Brain microvascular endothelial cell (primary cell): ENCODE results near the gene DYNC2H1.
"Not testable (repeated sequence)": the region's sequence is repeated elsewhere in the genome, so short reads cannot be mapped to it uniquely, and the experiment has no call there.

Source experiments
- DNase-seq: peaks from one replicate; pipeline ENCODE4 v3.0.0-alpha.2; 2020
- H3K27ac ChIP-seq: fragments of 250-450 bp; sonication (Bioruptor Pico); 2 replicates; pipeline ENCODE4 v1.5.1; 2020; ENCODE audit warnings: mild to moderate bottlenecking, moderate library complexity
- H3K27me3 ChIP-seq: fragments of 250-450 bp; sonication (Bioruptor Pico); replicated peaks from 2 replicates; pipeline ENCODE4 v1.5.1; 2020; ENCODE audit warnings: mild to moderate bottlenecking
- H3K36me3 ChIP-seq: fragments of 250-450 bp; sonication (Bioruptor Pico); replicated peaks from 2 replicates; pipeline ENCODE4 v1.5.1; 2020; ENCODE audit warnings: mild to moderate bottlenecking
- H3K4me3 ChIP-seq: 2 replicates; pipeline ENCODE4 v1.5.1; 2011; ENCODE audit warnings: low read depth, mild to moderate bottlenecking, control low read depth, low read length, moderate library complexity
- in situ Hi-C: cut with HindIII; loops from 2 replicates; pipeline ENCODE4 v1.10.0; 2017; ENCODE audit warnings: low sequenced_read_pairs, low pct_ligation_motif_present
- TF ChIP-seq, protein P1 (sequence below): IDR thresholded peaks from 2 replicates; pipeline ENCODE4 v1.5.1; 2011; ENCODE audit warnings: low read depth, mild to moderate bottlenecking, moderate library complexity, low read length, control low read depth, inconsistent platforms; ENCODE audit errors: missing control alignments

The DYNC2H1 gene

GRCh38 chr11:103110391-103110790, 1.2 kb downstream of the DYNC2H1 start:
- Histone ChIP-seq H3K36me3 (peaks cover 3% of the 10 kb centered on the region), H3K4me3 (peak overlapping the region; percentile 87), H3K27ac (peak overlapping the region; percentile 83), H3K27me3 (no peaks in the 10 kb centered on the region)
- peak; percentile 59 for DNase-seq
- TF ChIP-seq, protein P1, sequence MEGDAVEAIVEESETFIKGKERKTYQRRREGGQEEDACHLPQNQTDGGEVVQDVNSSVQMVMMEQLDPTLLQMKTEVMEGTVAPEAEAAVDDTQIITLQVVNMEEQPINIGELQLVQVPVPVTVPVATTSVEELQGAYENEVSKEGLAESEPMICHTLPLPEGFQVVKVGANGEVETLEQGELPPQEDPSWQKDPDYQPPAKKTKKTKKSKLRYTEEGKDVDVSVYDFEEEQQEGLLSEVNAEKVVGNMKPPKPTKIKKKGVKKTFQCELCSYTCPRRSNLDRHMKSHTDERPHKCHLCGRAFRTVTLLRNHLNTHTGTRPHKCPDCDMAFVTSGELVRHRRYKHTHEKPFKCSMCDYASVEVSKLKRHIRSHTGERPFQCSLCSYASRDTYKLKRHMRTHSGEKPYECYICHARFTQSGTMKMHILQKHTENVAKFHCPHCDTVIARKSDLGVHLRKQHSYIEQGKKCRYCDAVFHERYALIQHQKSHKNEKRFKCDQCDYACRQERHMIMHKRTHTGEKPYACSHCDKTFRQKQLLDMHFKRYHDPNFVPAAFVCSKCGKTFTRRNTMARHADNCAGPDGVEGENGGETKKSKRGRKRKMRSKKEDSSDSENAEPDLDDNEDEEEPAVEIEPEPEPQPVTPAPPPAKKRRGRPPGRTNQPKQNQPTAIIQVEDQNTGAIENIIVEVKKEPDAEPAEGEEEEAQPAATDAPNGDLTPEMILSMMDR, result peak; percentile 45
- in situ Hi-C loops, result no loop called here

DNA sequence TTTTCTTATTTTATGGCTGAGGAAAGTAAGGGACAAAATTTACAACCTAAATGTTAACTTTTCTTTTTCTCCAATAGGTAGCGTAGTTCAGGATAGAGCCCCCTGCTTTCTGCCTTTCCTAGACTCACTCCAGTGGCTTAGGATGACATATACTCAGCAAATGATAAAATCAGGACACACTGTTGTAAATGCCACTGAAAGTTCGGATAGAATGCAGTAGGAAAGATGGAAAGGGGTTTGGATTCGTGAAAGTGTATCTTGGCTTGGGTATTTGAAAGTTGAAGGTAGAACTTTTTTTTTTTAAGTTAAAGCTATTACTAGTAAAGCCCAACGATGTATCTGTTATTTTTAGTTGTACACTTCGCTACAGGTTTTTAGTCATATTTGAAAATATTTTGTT, 2.2 kb downstream of the DYNC2H1 start:
- DNase-seq, result no peak
- no peaks in the 10 kb centered on the region for H3K27me3 ChIP-seq
- H3K36me3 ChIP-seq, result peaks cover 3% of the 10 kb centered on the region
- in situ Hi-C loops, result no loop called here
- H3K27ac ChIP-seq, result no peak overlapping the region
- no peak overlapping the region for H3K4me3 ChIP-seq
- TF ChIP-seq, protein P1, result no peak

- Histone ChIP-seq H3K4me3 (no peak overlapping the region), H3K27ac (no peak overlapping the region), H3K36me3 (peaks cover 3% of the 10 kb centered on the region), H3K27me3 (no peaks in the 10 kb centered on the region)
- in situ Hi-C loops, result no loop called here
- TF ChIP-seq, protein P1, result no peak
- no peak for DNase-seq
These were observed 3.1 kb downstream of the DYNC2H1 start for GRCh38 chr11:103112364-103112763.

- TF ChIP-seq, protein P1, result no peak
- Histone ChIP-seq H3K36me3 (peaks cover 3% of the 10 kb centered on the region), H3K27ac (no peak overlapping the region), H3K27me3 (no peaks in the 10 kb centered on the region), H3K4me3 (no peak overlapping the region)
- no peak for DNase-seq
- in situ Hi-C loops, result no loop called here
These were observed 5.6 kb downstream of the DYNC2H1 start for GRCh38 chr11:103114836-103115235.

DNA sequence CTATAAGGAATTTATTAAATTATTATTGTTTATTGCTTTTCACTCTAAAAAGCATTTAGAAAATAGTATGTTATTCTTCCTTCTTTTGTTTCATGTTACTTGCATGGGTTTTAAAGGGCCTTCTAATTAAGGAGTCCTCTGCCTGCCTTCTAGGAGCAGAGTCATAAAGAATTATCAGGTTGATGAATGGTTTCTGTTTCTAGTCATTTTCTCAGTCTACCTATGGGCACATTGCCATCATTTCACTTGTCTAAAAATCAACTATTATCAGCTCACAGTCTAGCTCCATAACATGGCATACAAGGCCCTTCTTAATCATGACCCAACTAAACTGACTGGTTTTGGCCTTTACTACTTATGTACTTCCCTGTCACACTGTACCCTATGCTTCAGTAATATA, 16.2 kb downstream of the DYNC2H1 start:
- no peaks in the 10 kb centered on the region for H3K27me3 ChIP-seq
- H3K4me3 ChIP-seq, result no peak overlapping the region
- in situ Hi-C loops, result no loop called here
- no peak overlapping the region for H3K27ac ChIP-seq
- H3K36me3 ChIP-seq, result peaks cover 5% of the 10 kb centered on the region
- TF ChIP-seq, protein P1, result no peak
- DNase-seq, result no peak

DNA sequence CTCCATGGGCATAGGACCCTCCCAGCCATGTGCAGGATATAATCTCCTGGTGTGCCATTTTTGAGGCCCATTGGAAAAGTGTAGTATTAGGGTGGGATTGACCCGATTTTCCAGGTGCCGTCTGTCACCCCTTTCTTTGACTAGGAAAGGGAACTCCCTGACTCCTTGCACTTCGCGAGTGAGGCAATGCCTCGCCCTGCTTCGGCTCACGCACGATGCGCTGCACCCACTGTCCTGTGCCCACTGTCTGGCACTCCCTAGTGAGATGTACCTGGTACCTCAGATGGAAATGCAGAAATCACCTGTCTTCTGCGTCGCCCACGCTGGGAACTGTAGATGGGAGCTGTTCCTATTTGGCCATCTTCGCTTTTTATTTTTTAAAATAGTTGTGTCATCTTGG, 32.8 kb downstream of the DYNC2H1 start:
- in situ Hi-C loops, H3K27me3 ChIP-seq: not testable (repeated sequence)

More for the DNA sequence above, 32.8 kb downstream of the DYNC2H1 start:
- not testable (repeated sequence) for H3K27ac ChIP-seq, H3K4me3 ChIP-seq, H3K36me3 ChIP-seq, DNase-seq
